Measurements from ENCODE around the gene SEMA4B. TPM values are rescaled to one million over a fixed set of nuclear protein-coding genes. Genes with fewer than 3 reads are reported as not detected.
A peak's percentile ranks its signal among the peaks of the same experiment; 100 is the strongest.

SEMA4B gene
- total RNA-seq, 6 donors from 2014 or later = 47.6 to 81.3 (median 55.9) TPM

DNA sequence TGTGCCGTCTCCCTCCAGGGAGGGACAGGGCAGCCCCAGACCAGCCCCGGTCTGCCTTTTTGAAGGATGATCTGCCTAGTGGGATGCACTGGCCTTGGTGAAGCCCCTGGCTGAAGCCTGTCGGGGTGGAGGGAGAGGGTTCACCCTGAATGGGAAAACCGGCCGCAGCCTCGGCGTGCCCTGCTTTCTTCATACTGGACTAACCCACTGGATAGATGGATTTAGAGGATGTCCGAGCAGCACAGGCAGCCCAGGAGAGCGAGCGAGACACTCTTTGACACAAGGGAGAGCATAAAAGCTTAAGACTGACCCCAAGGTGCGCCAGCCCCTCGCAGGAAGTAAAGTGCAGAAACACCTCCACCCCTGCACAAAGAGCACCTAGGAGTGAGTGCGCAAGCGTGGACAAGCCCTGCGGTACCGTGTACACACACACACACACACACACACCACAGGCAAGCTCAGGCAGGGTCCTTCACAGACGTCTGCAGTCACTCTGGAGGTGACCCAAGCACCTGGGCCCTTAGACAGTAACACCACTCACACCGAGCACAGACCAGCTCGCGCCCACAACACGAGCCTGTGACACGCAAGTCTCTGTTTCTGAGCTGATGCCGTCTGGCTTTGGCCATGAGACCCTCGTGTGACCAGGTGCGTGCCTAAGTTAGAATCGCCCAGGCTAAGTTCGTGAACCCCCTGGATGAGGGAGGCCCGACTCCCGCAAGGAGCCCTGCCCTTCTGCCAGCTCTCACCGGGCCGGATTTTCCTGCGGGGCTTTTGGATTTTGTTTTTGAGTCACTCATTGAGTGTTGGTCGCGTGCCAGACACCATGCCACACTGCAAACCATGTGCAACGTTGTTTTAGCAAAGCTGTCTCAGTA, 11.3 kb downstream of the SEMA4B start:
- no peak for TF ChIP-seq POLR2A (IDR thresholded peaks at IDR 0.05)
- no peak for TF ChIP-seq EP300 (IDR thresholded peaks at IDR 0.05)
- no peak for TF ChIP-seq POLR2AphosphoS5 (IDR thresholded peaks at IDR 0.05)
- TF ChIP-seq, protein P1, sequence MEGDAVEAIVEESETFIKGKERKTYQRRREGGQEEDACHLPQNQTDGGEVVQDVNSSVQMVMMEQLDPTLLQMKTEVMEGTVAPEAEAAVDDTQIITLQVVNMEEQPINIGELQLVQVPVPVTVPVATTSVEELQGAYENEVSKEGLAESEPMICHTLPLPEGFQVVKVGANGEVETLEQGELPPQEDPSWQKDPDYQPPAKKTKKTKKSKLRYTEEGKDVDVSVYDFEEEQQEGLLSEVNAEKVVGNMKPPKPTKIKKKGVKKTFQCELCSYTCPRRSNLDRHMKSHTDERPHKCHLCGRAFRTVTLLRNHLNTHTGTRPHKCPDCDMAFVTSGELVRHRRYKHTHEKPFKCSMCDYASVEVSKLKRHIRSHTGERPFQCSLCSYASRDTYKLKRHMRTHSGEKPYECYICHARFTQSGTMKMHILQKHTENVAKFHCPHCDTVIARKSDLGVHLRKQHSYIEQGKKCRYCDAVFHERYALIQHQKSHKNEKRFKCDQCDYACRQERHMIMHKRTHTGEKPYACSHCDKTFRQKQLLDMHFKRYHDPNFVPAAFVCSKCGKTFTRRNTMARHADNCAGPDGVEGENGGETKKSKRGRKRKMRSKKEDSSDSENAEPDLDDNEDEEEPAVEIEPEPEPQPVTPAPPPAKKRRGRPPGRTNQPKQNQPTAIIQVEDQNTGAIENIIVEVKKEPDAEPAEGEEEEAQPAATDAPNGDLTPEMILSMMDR (IDR thresholded peaks at IDR 0.05) = no peak
- Histone ChIP-seq H3K9me3 (no peaks in the 10 kb centered on the region), H3K27me3 (no peaks in the 10 kb centered on the region), H3K27ac (peak overlapping the region; percentile 51 to 77 (median 58)), H3K4me1 (peaks cover 26 to 52% (median 33%) of the 10 kb centered on the region in 4 donors), H3K4me3 (no peak overlapping the region), H3K36me3 (peaks cover 0 to 17% (median 2%) of the 10 kb centered on the region in 4 donors)
- peak in 1 of 2 donors; percentile 54 for DNase-seq
- peak in 1 of 2 donors; percentile 52 for ATAC-seq (ENCODE audit: low FRiP score in 2 of 2)
- WGBS, 2 donors = 69 to 73% methylated on average over 30 to 35 of the region's 35 CpGs

DNA sequence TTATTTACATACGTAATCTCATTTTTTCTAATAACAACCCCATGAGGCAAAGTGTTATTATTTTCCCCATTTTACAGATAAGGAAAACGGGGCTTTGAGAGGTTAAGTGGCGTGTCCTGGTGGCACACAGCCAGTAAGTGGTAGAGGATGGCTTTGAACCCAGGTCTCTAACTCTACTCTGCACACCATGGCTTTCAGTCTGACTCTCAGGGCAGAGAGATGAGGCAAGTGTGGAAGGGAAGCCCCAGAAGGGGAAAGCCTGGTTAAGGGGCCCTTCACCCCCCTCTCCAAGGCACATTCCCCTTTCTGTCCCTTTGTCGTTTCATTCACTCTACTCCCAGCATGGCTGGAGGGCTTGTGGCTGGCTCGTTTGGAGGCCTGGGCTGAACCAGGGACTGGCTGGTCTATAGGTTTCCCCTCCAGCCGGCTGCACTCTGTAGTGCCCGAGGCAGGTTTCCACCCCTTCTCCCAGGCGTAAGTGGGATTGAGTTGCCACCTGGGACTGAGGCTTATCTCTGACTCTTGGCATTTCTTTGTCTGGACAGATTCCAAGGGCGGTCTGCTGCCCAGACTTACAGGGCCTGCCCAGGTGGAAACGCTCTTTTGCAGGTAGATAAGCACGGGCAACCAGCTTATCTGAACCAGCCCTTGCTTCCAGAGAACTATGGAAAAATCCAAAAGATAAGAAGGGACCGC, 12.1 kb downstream of the SEMA4B start:
- ATAC-seq (ENCODE audit: low FRiP score in 2 of 2) (peak; percentile 38 to 77), DNase-seq (peak in 1 of 2 donors; percentile 84)
- Histone ChIP-seq H3K36me3 (peaks cover 0 to 22% (median 5%) of the 10 kb centered on the region in 4 donors), H3K27ac (peak overlapping the region; percentile 42 to 77 (median 55)), H3K4me1 (peaks cover 26 to 52% (median 33%) of the 10 kb centered on the region in 4 donors), H3K27me3 (no peaks in the 10 kb centered on the region), H3K4me3 (no peak overlapping the region), H3K9me3 (no peaks in the 10 kb centered on the region)
- TF ChIP-seq POLR2AphosphoS5 (IDR thresholded peaks at IDR 0.05) (no peak), POLR2A (IDR thresholded peaks at IDR 0.05) (no peak), EP300 (IDR thresholded peaks at IDR 0.05) (no peak)
- TF ChIP-seq, protein P1 (IDR thresholded peaks at IDR 0.05) = no peak
- 56 to 68% methylated on average over 12 of the region's 12 CpGs for WGBS, 2 donors

DNA sequence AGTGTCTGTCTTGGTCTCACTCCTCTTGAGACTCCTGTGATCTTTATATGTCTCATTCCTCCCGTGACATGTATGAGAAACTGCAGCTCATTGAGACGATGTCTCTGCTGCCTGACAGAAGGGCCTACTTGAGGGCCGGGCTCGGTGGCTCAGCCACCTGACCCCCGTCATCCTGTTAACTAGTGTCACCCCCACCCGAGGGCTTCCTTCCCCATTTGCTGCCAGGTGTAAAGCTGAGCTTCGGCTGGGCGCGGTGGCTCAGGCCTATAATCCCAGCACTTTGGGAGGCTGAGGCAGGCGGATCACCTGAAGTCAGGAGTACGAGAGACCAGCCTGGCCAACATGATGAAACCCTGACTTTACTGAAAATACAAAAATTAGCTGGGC, 12.7 kb downstream of the SEMA4B start:
- H3K27me3 ChIP-seq = no peaks in the 10 kb centered on the region
- WGBS, 2 donors = 63% methylated on average over 11 of the region's 11 CpGs; no CpG with 5 or more reads in 1 of the 2 donors
- peaks cover 26 to 52% (median 33%) of the 10 kb centered on the region in 4 donors for H3K4me1 ChIP-seq
- H3K9me3 ChIP-seq = no peaks in the 10 kb centered on the region
- no peak overlapping the region for H3K4me3 ChIP-seq
- TF ChIP-seq EP300 (IDR thresholded peaks at IDR 0.05) (peak in 1 of 4 donors; percentile 5), POLR2A (IDR thresholded peaks at IDR 0.05) (no peak)
- H3K27ac ChIP-seq = peak overlapping the region; percentile 42 to 77 (median 55)
- peaks cover 0 to 26% (median 5%) of the 10 kb centered on the region in 4 donors for H3K36me3 ChIP-seq
- ATAC-seq (ENCODE audit: low FRiP score in 2 of 2) = peak in 1 of 2 donors; percentile 12
- DNase-seq = no peak

DNA sequence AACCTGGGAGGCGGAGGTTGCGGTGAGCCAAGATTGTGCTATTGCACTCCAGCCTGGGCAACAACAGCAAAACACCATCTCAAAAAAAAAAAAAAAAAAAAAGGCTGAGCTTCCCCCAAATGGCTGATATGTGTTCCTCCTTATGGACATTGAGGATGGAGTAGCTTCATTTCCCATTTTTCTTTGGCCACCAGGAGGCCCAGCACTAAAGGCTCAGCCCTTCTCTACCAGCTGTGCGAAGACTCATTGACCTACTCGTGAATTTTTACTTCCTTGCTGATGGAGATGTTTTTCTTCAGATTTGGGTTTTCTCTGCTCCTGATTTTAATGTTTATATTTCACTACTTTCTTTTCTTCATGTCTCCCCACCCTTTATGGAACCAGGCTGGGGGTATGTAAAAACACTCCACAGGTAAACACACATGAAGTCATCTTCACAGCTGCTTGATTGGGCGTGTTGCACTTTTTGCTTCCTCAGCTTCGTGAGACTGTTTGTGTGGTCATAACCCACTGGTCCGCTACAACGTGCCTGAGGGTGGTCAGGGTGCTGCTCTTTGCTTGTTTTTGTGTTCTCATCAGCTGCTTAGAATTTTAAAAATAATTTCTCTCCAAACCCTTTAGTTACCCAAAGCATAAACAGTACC, 13.5 kb downstream of the SEMA4B start:
- Histone ChIP-seq H3K9me3 (no peaks in the 10 kb centered on the region), H3K4me1 (peaks cover 26 to 47% (median 34%) of the 10 kb centered on the region in 4 donors), H3K36me3 (peaks cover 0 to 27% (median 5%) of the 10 kb centered on the region in 4 donors), H3K27ac (peak overlapping the region in 1 of 4 donors; percentile 77), H3K4me3 (no peak overlapping the region), H3K27me3 (no peaks in the 10 kb centered on the region)
- no peak for DNase-seq
- 74 to 77% methylated on average over 8 of the region's 8 CpGs for WGBS, 2 donors
- no peak for ATAC-seq (ENCODE audit: low FRiP score in 2 of 2)
- no peak for TF ChIP-seq POLR2AphosphoS5 (IDR thresholded peaks at IDR 0.05)
- TF ChIP-seq POLR2A (IDR thresholded peaks at IDR 0.05) = no peak
- TF ChIP-seq EP300 (IDR thresholded peaks at IDR 0.05) = no peak
- TF ChIP-seq, protein P1 (IDR thresholded peaks at IDR 0.05) = peak in 2 of 6 experiments; percentile 7 to 22
